Lung (tissue), 12 donors: ENCODE data around the gene TCFL5. TPM values are rescaled to one million over a fixed set of nuclear protein-coding genes. Genes with fewer than 3 reads are reported as not detected.

Experiments
- ATAC-seq: fragments of 200-7000 bp; cut with Tn5 transposase; one replicate; pipeline ENCODE4 v1.9.1; 2020; ENCODE audit warnings: moderate number of reproducible peaks; ENCODE audit not compliant: insufficient read depth, low FRiP score
- DNase-seq, 3 donors: peaks; one replicate each; pipeline ENCODE4 v3.0.0-alpha.2; 2013 to 2017
- H3K27ac ChIP-seq, 2 donors: one replicate each; pipeline ENCODE4 v1.5.1; 2013; ENCODE audit warnings: mild to moderate bottlenecking in 2 of 2, moderate library complexity in 2 of 2, control low read depth in 1 of 2, inconsistent platforms in 1 of 2, low read depth in 1 of 2, low read length in 1 of 2
- H3K27me3 ChIP-seq, 3 donors: one replicate each; pipeline ENCODE4 v1.5.1; 2013; ENCODE audit warnings: low read length in 2 of 3; ENCODE audit not compliant: control insufficient read depth in 3 of 3, insufficient read depth in 3 of 3
- H3K36me3 ChIP-seq, 4 donors: one replicate each; pipeline ENCODE4 v1.5.1; 2013; ENCODE audit warnings: low read length in 4 of 4, mild to moderate bottlenecking in 1 of 4, moderate library complexity in 1 of 4; ENCODE audit not compliant: control insufficient read depth in 4 of 4, insufficient read depth in 4 of 4
- H3K4me1 ChIP-seq, 5 donors: one replicate each; pipeline ENCODE4 v1.5.1; 2013; ENCODE audit warnings: low read length in 5 of 5, mild to moderate bottlenecking in 2 of 5, moderate library complexity in 1 of 5; ENCODE audit not compliant: control insufficient read depth in 5 of 5, insufficient read depth in 5 of 5
- H3K4me3 ChIP-seq: one replicate; pipeline ENCODE4 v1.5.1; 2013; ENCODE audit warnings: mild to moderate bottlenecking, control low read depth, moderate library complexity
- H3K9ac ChIP-seq, 2 donors: one replicate each; pipeline ENCODE4 v1.5.1; 2013; ENCODE audit warnings: low read length in 2 of 2, control low read depth in 1 of 2; ENCODE audit not compliant: insufficient read depth in 1 of 2
- H3K9me3 ChIP-seq, 4 donors: one replicate each; pipeline ENCODE4 v1.5.1; 2013; ENCODE audit warnings: low read length in 3 of 4, mild to moderate bottlenecking in 1 of 4, moderate library complexity in 1 of 4; ENCODE audit not compliant: control insufficient read depth in 4 of 4, insufficient read depth in 3 of 4
- WGBS, 2 donors: extraction: QIAGEN DNeasy Blood & Tissue Kit; methylation state at CpG; one replicate each; pipeline ENCODE4 v1.1.7; 2013; 5-methylcytosine and 5-hydroxymethylcytosine counted together
- polyA plus RNA-seq, 2 donors: library from polyadenylated mRNA; stranded (reverse); fragments of 200-250 nt; gene quantifications; one replicate each; pipeline ENCODE4 v1.2.1, GENCODE V29; 2013
- total RNA-seq, 2 donors: library from RNA; depleted of rRNA in 1 of 2; stranded (reverse); fragments of >200 nt in 1 of 2; gene quantifications; one replicate each; pipeline ENCODE4 v1.2.1, GENCODE V29; 2014 to 2021
- TF ChIP-seq, protein P1 (sequence below): IDR thresholded peaks from 2 replicates; pipeline ENCODE4 v1.5.1; 2012; ENCODE audit warnings: mild to moderate bottlenecking; ENCODE audit errors: control extremely low read depth, extremely low read depth
- donor health status: control.
- donor health status: control.
- donor health status: Bipolar disorder and iron deficiency.
- donor health status: healthy.
- donor health status: DM: yes; HTN: yes; CAD: no.

Gene TCFL5
- total and polyA plus RNA-seq, 4 donors, result 3.8 to 8.6 (median 6.1) TPM

DNA sequence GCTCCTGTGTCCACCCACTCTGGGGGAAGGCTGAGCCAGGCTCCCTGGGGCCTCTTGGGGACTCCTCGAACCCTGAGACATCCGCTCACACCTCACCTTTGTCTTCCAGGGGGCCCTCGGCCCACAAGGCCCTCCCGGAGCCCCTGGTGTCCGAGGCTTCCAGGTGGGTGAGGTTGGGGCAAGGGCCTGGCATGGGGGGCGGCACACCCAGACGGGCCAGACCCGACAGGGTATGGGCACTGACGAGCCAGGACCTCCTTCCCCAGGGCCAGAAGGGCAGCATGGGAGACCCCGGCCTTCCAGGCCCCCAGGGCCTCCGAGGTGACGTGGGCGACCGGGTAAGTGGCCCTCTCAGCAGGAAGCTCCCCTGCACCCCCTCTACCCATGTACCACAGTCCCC, 31.4 kb downstream of the TCFL5 start:
- Histone ChIP-seq H3K4me1 (peaks cover 0 to 24% (median 7%) of the 10 kb centered on the region in 5 donors), H3K27me3 (no peaks in the 10 kb centered on the region), H3K9me3 (no peaks in the 10 kb centered on the region), H3K4me3 (no peak overlapping the region), H3K9ac (no peak overlapping the region), H3K27ac (no peak overlapping the region), H3K36me3 (no peaks in the 10 kb centered on the region)
- no peak for ATAC-seq
- WGBS, 2 donors, result 93 to 94% methylated on average over 14 of the region's 14 CpGs
- DNase-seq, result no peak
- TF ChIP-seq, protein P1, sequence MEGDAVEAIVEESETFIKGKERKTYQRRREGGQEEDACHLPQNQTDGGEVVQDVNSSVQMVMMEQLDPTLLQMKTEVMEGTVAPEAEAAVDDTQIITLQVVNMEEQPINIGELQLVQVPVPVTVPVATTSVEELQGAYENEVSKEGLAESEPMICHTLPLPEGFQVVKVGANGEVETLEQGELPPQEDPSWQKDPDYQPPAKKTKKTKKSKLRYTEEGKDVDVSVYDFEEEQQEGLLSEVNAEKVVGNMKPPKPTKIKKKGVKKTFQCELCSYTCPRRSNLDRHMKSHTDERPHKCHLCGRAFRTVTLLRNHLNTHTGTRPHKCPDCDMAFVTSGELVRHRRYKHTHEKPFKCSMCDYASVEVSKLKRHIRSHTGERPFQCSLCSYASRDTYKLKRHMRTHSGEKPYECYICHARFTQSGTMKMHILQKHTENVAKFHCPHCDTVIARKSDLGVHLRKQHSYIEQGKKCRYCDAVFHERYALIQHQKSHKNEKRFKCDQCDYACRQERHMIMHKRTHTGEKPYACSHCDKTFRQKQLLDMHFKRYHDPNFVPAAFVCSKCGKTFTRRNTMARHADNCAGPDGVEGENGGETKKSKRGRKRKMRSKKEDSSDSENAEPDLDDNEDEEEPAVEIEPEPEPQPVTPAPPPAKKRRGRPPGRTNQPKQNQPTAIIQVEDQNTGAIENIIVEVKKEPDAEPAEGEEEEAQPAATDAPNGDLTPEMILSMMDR, result no peak

DNA sequence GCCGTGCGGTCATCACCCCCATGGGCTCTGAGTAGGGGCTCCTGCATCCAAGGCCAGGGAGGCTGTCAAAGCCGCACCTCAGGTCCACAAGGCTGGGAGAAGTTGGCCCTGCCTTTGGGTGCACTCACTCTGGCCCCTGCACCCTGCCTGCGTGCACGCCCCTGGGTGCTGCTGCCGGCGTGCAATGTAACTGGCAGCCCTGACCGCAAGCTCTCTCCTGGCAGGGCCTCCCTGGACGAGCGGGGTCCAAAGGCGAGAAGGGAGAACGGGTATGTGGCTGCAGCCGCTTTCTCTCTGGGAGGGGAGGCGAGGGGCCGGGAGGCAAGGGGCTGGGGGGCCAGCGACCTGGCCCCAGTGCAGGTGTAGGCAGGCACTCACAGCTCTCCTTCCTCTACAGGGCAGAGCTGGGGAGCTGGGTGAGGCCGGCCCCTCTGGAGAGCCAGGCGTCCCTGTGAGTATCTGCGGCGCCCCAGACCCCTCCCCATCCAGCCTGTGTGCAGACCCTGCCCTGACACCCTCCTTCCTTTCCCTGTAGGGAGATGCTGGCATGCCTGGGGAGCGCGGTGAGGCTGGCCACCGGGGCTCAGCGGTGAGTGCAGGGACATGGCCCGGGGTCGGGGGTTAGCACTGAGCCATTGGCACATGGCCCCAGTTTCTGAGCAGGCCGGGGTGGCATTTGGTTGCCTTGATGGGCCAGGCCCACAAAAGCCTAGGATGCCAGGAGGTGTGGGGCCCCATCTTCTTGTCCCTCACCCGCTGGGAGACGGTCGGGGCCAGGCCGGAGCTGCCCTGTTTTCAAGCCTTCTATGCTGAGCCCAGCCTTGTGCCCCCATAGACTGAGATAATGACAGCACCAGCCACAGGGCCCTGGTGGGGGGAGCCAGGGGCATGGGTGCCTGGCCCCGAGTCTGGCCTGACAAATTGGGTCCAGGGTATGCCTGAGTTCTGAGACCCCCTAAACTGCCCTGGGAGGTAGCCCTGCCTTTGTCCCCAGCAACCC, 32.1 kb downstream of the TCFL5 start:
- Histone ChIP-seq H3K27me3 (no peaks in the 10 kb centered on the region), H3K4me1 (peaks cover 0 to 25% (median 7%) of the 10 kb centered on the region in 5 donors), H3K27ac (no peak overlapping the region), H3K36me3 (no peaks in the 10 kb centered on the region), H3K9ac (no peak overlapping the region), H3K9me3 (no peaks in the 10 kb centered on the region), H3K4me3 (no peak overlapping the region)
- WGBS, 2 donors, result 95 to 98% methylated on average over 32 of the region's 32 CpGs
- peak in 1 of 3 donors; percentile 9 for DNase-seq
- no peak for ATAC-seq
- TF ChIP-seq, protein P1, result no peak

DNA sequence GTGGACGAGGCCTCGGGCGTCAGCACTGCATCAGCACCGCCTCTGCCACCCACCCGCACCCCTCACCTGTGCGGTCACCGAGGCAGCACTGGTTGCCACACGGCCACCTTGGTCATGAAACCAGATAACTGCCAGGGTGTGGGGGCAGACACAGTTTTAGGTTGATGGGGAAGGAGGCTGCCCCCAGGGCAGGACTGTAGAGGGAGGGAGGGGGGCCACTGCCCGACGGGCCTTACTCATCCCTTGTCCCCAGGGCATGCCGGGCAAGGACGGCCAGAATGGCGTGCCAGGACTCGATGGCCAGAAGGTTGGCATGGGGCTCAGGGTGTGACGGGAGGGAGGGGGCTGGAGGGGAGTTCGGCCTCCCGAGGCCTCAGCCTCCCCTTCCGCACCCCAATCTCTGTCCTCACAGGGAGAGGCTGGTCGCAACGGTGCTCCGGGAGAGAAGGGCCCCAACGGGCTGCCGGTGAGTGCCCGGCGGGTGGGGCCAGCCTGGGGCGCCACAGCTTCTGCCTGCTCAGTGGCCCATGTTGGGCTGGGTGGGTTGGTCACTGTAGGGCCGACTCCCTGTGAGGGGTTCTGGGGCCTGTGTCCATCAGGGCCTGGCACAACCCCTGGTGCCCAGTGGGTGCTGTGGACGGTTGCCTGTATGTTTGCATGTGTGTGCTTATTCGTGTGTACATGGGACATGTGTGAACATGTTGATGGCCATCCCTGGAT, 33.0 kb downstream of the TCFL5 start:
- Histone ChIP-seq H3K36me3 (no peaks in the 10 kb centered on the region), H3K4me1 (peaks cover 0 to 33% (median 7%) of the 10 kb centered on the region in 5 donors), H3K27ac (no peak overlapping the region), H3K9me3 (no peaks in the 10 kb centered on the region), H3K9ac (no peak overlapping the region), H3K27me3 (no peaks in the 10 kb centered on the region), H3K4me3 (no peak overlapping the region)
- DNase-seq (peak in 1 of 3 donors; percentile 10), ATAC-seq (no peak)
- TF ChIP-seq, protein P1, result no peak
- 89 to 91% methylated on average over 26 to 29 of the region's 29 CpGs for WGBS, 2 donors
